K562 (cell line): ENCODE results near the gene GPRIN1. TPM values are rescaled to one million over a fixed set of nuclear protein-coding genes. Genes with fewer than 3 reads are reported as not detected.
A peak's percentile ranks its signal among the peaks of the same experiment; 100 is the strongest.

Experiments
- CREB1 ChIP-seq, 2 experiments: sonication (generic) in 1 of 2; formaldehyde crosslinking in 1 of 2; IDR thresholded peaks; 2 replicates each; pipeline versions ENCODE4 v1.6.1 to v1.8.0; 2012 to 2022; ENCODE audit warnings: inconsistent platforms in 1 of 2, mild to moderate bottlenecking in 1 of 2, missing genetic modification reagents in 1 of 2, moderate library complexity in 1 of 2
- CREM ChIP-seq: IDR thresholded peaks from 2 replicates; pipeline ENCODE4 v1.6.1; 2014; ENCODE audit warnings: antibody characterized with exemption, low read depth
- ELF4 ChIP-seq: fragments of 450-650 bp; formaldehyde crosslinking; IDR thresholded peaks from 2 replicates; pipeline ENCODE4 v1.4.0; 2022; ENCODE audit warnings: missing genetic modification characterization
- GMEB1 ChIP-seq: fragments of 250-450 bp; sonication (Bioruptor Pico); IDR thresholded peaks from 2 replicates; pipeline ENCODE4 v1.4.0; 2020; ENCODE audit warnings: mild to moderate bottlenecking
- KLF13 ChIP-seq: fragments of 450-650 bp; IDR thresholded peaks from 2 replicates; pipeline ENCODE4 v1.6.1; 2016; ENCODE audit warnings: missing genetic modification characterization, low read depth, mild to moderate bottlenecking, missing compliant biosample characterization, moderate library complexity, borderline replicate concordance
- MCM2 ChIP-seq: fragments of 450-650 bp; IDR thresholded peaks from 2 replicates; pipeline ENCODE4 v1.6.1; 2017; ENCODE audit warnings: low read depth, mild to moderate bottlenecking
- NKRF ChIP-seq: fragments of 450-650 bp; IDR thresholded peaks from 2 replicates; pipeline ENCODE4 v1.6.1; 2016; ENCODE audit warnings: borderline replicate concordance
- PHB2 ChIP-seq: fragments of 450-650 bp; IDR thresholded peaks from 2 replicates; pipeline ENCODE4 v1.6.1; 2017; ENCODE audit warnings: low read depth
- RERE ChIP-seq: sonication (generic); formaldehyde crosslinking; IDR thresholded peaks from 2 replicates; pipeline ENCODE4 v1.8.0; 2023; ENCODE audit warnings: missing genetic modification reagents, mild to moderate bottlenecking, borderline replicate concordance
- RNF219 ChIP-seq: fragments of 250-450 bp; sonication (Bioruptor Pico); IDR thresholded peaks from 2 replicates; pipeline ENCODE4 v1.5.0; 2022; ENCODE audit warnings: mild to moderate bottlenecking
- SNIP1 ChIP-seq: fragments of 450-650 bp; IDR thresholded peaks from 2 replicates; pipeline ENCODE4 v1.7.1; 2017; ENCODE audit warnings: low read depth, mild to moderate bottlenecking
- TCF7L2 ChIP-seq: fragments of 150-350 bp; IDR thresholded peaks from 2 replicates; pipeline ENCODE4 v1.6.1; 2016; ENCODE audit warnings: low read depth, mild to moderate bottlenecking, low read length, moderate library complexity
- YY1 ChIP-seq, 3 experiments: IDR thresholded peaks; 2 replicates each; pipeline ENCODE4 v1.6.1; 2011; ENCODE audit warnings: low read length in 2 of 3, mild to moderate bottlenecking in 2 of 3, moderate library complexity in 2 of 3, borderline replicate concordance in 1 of 3, control low read depth in 1 of 3, low read depth in 1 of 3; ENCODE audit not compliant: insufficient read depth in 3 of 3, insufficient replicate concordance in 2 of 3, control insufficient read depth in 1 of 3, insufficient read length in 1 of 3; ENCODE audit errors: extremely low read depth in 1 of 3
- ZNF324 ChIP-seq: fragments of 250-450 bp; sonication (Bioruptor Pico); IDR thresholded peaks from 2 replicates; pipeline ENCODE4 v1.4.0; 2020; ENCODE audit warnings: mild to moderate bottlenecking
- polyA plus RNA-seq, 8 experiments: library from polyadenylated mRNA; depleted of rRNA in 4 of 8; stranded (reverse) in 5 of 8; unstranded in 3 of 8; fragments of >200 nt; fragmentation: Nextera tagmentation in 2 of 8; fragmentation: Illumina TruSeq in 1 of 8; extraction: Ambion mirVana in 2 of 8; extraction: Trizol in 1 of 8; gene quantifications; 2 replicates each; pipeline versions ENCODE4 v1.2.1 to v1.2.3, GENCODE V29; 2011 to 2014; ENCODE audit warnings: inconsistent platforms in 1 of 8, missing spikeins in 1 of 8
- total RNA-seq, 7 experiments: library from RNA; depleted of rRNA in 6 of 7; stranded (reverse); fragments of >200 nt in 6 of 7; fragmentation: Illumina TruSeq in 2 of 7; extraction: Trizol in 2 of 7; gene quantifications; 2 replicates each; pipeline versions ENCODE4 v1.2.1 to v1.2.3, GENCODE V29; 2011 to 2021; ENCODE audit warnings: low replicate concordance in 1 of 7

Gene GPRIN1
- total and polyA plus RNA-seq, 9 of the 15 experiments (the other 6 are each of a cell fraction or from before 2014, with no cell fraction given) = 0.15 to 11.6 (median 4.4) TPM

- no peak for TF ChIP-seq NKRF
- no peak for TF ChIP-seq PHB2
- TF ChIP-seq CREB1 (IDR thresholded peaks at IDR 0.05) = peak; percentile 73
- peak; percentile 76; the same call in 1 of the 2 replicates for TF ChIP-seq CREB1 (CRISPR knock-in tag; IDR thresholded peaks at IDR 0.05)
- peak; percentile 86 for TF ChIP-seq GMEB1 (CRISPR knock-in tag)
- TF ChIP-seq MCM2 = no peak
- TF ChIP-seq ELF4 (CRISPR knock-in tag) = 0 out of 2 replicates have a peak, but pooled peaks have one; percentile 32
- TF ChIP-seq TCF7L2 = no peak
- TF ChIP-seq YY1 (IDR thresholded peaks at IDR 0.05; ENCODE audit: borderline replicate concordance in 1 of 3, control insufficient read depth in 1 of 3, extremely low read depth in 1 of 3, insufficient read depth in 3 of 3, insufficient read length in 1 of 3, insufficient replicate concordance in 2 of 3, low read depth in 1 of 3, low read length in 2 of 3) = peak; percentile 35 to 86 (median 70)
- TF ChIP-seq ZNF324 (CRISPR knock-in tag) = no peak
- no peak for TF ChIP-seq RNF219 (CRISPR knock-in tag)
- no peak for TF ChIP-seq SNIP1
- no peak for TF ChIP-seq RERE (CRISPR knock-in tag)
- TF ChIP-seq KLF13 (tag) = no peak
- TF ChIP-seq CREM = peak; percentile 84
Measured at GRCh38 chr5:176647030-176647842, 37.3 kb upstream of the GPRIN1 start, which contains the start of gene TSPAN17 (continued).
